ENCODE data around the gene EPYC.

The EPYC gene

GRCh38 chr12:90969851-90970250, 34.9 kb downstream of the EPYC start:
- H3K9ac ChIP-seq (ENCODE audit: insufficient read length, low read depth), result no peak overlapping the region
- no peaks in the 10 kb centered on the region for H3K36me3 ChIP-seq (ENCODE audit: insufficient read depth, insufficient read length, low read length)
- no peaks in the 10 kb centered on the region for H3K27me3 ChIP-seq (ENCODE audit: insufficient read depth, insufficient read length)
- H3K9me3 ChIP-seq (ENCODE audit: insufficient read depth, low read length), result no peaks in the 10 kb centered on the region
- no peak for DNase-seq (ENCODE audit: low read depth, low spot score)
- H3K4me3 ChIP-seq (ENCODE audit: insufficient read length, low read depth), result no peak overlapping the region
- no peaks in the 10 kb centered on the region for H3K4me1 ChIP-seq (ENCODE audit: insufficient read depth, insufficient read length)
- TF ChIP-seq ZNF274 (IDR thresholded peaks at IDR 0.05; ENCODE audit: low read depth, low read length), result no peak
- no peak for TF ChIP-seq SUZ12 (IDR thresholded peaks at IDR 0.05; ENCODE audit: extremely low read depth, insufficient read depth, insufficient read length)
- TF ChIP-seq YY1 (IDR thresholded peaks at IDR 0.05; ENCODE audit: insufficient read depth, insufficient read length), result no peak

GRCh38 chr12:90969346-90969745, 35.4 kb downstream of the EPYC start:
- H3K4me3 ChIP-seq (ENCODE audit: insufficient read length, low read depth), result no peak overlapping the region
- TF ChIP-seq ZNF274 (IDR thresholded peaks at IDR 0.05; ENCODE audit: low read depth, low read length) (no peak), SUZ12 (IDR thresholded peaks at IDR 0.05; ENCODE audit: extremely low read depth, insufficient read depth, insufficient read length) (no peak), YY1 (IDR thresholded peaks at IDR 0.05; ENCODE audit: insufficient read depth, insufficient read length) (no peak)
- no peaks in the 10 kb centered on the region for H3K27me3 ChIP-seq (ENCODE audit: insufficient read depth, insufficient read length)
- H3K4me1 ChIP-seq (ENCODE audit: insufficient read depth, insufficient read length), result no peaks in the 10 kb centered on the region
- no peaks in the 10 kb centered on the region for H3K9me3 ChIP-seq (ENCODE audit: insufficient read depth, low read length)
- DNase-seq (ENCODE audit: low read depth, low spot score), result no peak
- H3K9ac ChIP-seq (ENCODE audit: insufficient read length, low read depth), result no peak overlapping the region
- H3K36me3 ChIP-seq (ENCODE audit: insufficient read depth, insufficient read length, low read length), result no peaks in the 10 kb centered on the region

- no peaks in the 10 kb centered on the region for H3K9me3 ChIP-seq (ENCODE audit: insufficient read depth, low read length)
- no peak overlapping the region for H3K4me3 ChIP-seq (ENCODE audit: insufficient read length, low read depth)
- H3K36me3 ChIP-seq (ENCODE audit: insufficient read depth, insufficient read length, low read length), result no peaks in the 10 kb centered on the region
- no peaks in the 10 kb centered on the region for H3K4me1 ChIP-seq (ENCODE audit: insufficient read depth, insufficient read length)
- DNase-seq (ENCODE audit: low read depth, low spot score), result no peak
- TF ChIP-seq ZNF274 (IDR thresholded peaks at IDR 0.05; ENCODE audit: low read depth, low read length) (no peak), YY1 (IDR thresholded peaks at IDR 0.05; ENCODE audit: insufficient read depth, insufficient read length) (no peak), SUZ12 (IDR thresholded peaks at IDR 0.05; ENCODE audit: extremely low read depth, insufficient read depth, insufficient read length) (no peak)
- no peak overlapping the region for H3K9ac ChIP-seq (ENCODE audit: insufficient read length, low read depth)
- H3K27me3 ChIP-seq (ENCODE audit: insufficient read depth, insufficient read length), result no peaks in the 10 kb centered on the region
Observed at GRCh38 chr12:90965204-90965603, 39.6 kb downstream of the EPYC start.

GRCh38 chr12:90964616-90965015, 40.2 kb downstream of the EPYC start:
- TF ChIP-seq SUZ12 (IDR thresholded peaks at IDR 0.05; ENCODE audit: extremely low read depth, insufficient read depth, insufficient read length), result no peak
- no peak for TF ChIP-seq ZNF274 (IDR thresholded peaks at IDR 0.05; ENCODE audit: low read depth, low read length)
- no peak for TF ChIP-seq YY1 (IDR thresholded peaks at IDR 0.05; ENCODE audit: insufficient read depth, insufficient read length)
- Histone ChIP-seq H3K4me1 (ENCODE audit: insufficient read depth, insufficient read length) (no peaks in the 10 kb centered on the region), H3K36me3 (ENCODE audit: insufficient read depth, insufficient read length, low read length) (no peaks in the 10 kb centered on the region), H3K9ac (ENCODE audit: insufficient read length, low read depth) (no peak overlapping the region), H3K4me3 (ENCODE audit: insufficient read length, low read depth) (no peak overlapping the region), H3K27me3 (ENCODE audit: insufficient read depth, insufficient read length) (no peaks in the 10 kb centered on the region), H3K9me3 (ENCODE audit: insufficient read depth, low read length) (no peaks in the 10 kb centered on the region)
- no peak for DNase-seq (ENCODE audit: low read depth, low spot score)

DNA sequence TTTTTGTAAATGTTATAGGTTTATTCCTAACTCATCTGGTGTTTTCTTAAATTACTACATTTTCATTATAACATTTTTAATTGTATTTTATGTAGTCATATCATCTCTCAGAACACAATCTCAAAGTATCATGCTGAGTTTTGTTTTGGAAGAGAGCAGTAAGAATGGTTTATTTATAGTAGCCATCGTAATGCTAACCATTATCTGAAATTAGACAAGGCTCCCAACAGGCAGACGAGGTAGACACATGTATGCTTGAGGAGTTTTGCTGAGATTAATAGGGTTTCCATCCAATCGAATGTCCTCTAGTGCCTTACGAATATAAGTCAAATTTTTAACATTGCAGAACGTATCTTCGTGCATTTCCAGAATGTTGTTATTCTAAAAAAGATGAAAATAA, 40.8 kb downstream of the EPYC start:
- TF ChIP-seq YY1 (IDR thresholded peaks at IDR 0.05; ENCODE audit: insufficient read depth, insufficient read length), result no peak
- TF ChIP-seq ZNF274 (IDR thresholded peaks at IDR 0.05; ENCODE audit: low read depth, low read length), result no peak
- no peak for TF ChIP-seq SUZ12 (IDR thresholded peaks at IDR 0.05; ENCODE audit: extremely low read depth, insufficient read depth, insufficient read length)
- H3K36me3 ChIP-seq (ENCODE audit: insufficient read depth, insufficient read length, low read length), result no peaks in the 10 kb centered on the region
- H3K4me1 ChIP-seq (ENCODE audit: insufficient read depth, insufficient read length), result no peaks in the 10 kb centered on the region
- no peaks in the 10 kb centered on the region for H3K27me3 ChIP-seq (ENCODE audit: insufficient read depth, insufficient read length)
- no peaks in the 10 kb centered on the region for H3K9me3 ChIP-seq (ENCODE audit: insufficient read depth, low read length)
- no peak overlapping the region for H3K9ac ChIP-seq (ENCODE audit: insufficient read length, low read depth)
- DNase-seq (ENCODE audit: low read depth, low spot score), result no peak
- H3K4me3 ChIP-seq (ENCODE audit: insufficient read length, low read depth), result no peak overlapping the region

- no peaks in the 10 kb centered on the region for H3K9me3 ChIP-seq (ENCODE audit: insufficient read depth, low read length)
- no peaks in the 10 kb centered on the region for H3K4me1 ChIP-seq (ENCODE audit: insufficient read depth, insufficient read length)
- H3K36me3 ChIP-seq (ENCODE audit: insufficient read depth, insufficient read length, low read length), result no peaks in the 10 kb centered on the region
- H3K4me3 ChIP-seq (ENCODE audit: insufficient read length, low read depth), result no peak overlapping the region
- DNase-seq (ENCODE audit: low read depth, low spot score), result no peak
- TF ChIP-seq ZNF274 (IDR thresholded peaks at IDR 0.05; ENCODE audit: low read depth, low read length) (no peak), SUZ12 (IDR thresholded peaks at IDR 0.05; ENCODE audit: extremely low read depth, insufficient read depth, insufficient read length) (no peak)
- no peak overlapping the region for H3K9ac ChIP-seq (ENCODE audit: insufficient read length, low read depth)
- H3K27me3 ChIP-seq (ENCODE audit: insufficient read depth, insufficient read length), result no peaks in the 10 kb centered on the region
Observed at GRCh38 chr12:90961154-90961553, 43.6 kb downstream of the EPYC start.

GRCh38 chr12:90959538-90960139, 45.1 kb downstream of the EPYC start:
- DNase-seq (ENCODE audit: low read depth, low spot score), result peak; percentile 27
- peaks cover 5% of the 10 kb centered on the region; the same call in 1 of the 2 replicates for H3K9me3 ChIP-seq (ENCODE audit: insufficient read depth, low read length)
- no peaks in the 10 kb centered on the region for H3K36me3 ChIP-seq (ENCODE audit: insufficient read depth, insufficient read length, low read length)
- no peaks in the 10 kb centered on the region for H3K4me1 ChIP-seq (ENCODE audit: insufficient read depth, insufficient read length)
- no peaks in the 10 kb centered on the region for H3K27me3 ChIP-seq (ENCODE audit: insufficient read depth, insufficient read length)
- no peak overlapping the region for H3K9ac ChIP-seq (ENCODE audit: insufficient read length, low read depth)
- H3K4me3 ChIP-seq (ENCODE audit: insufficient read length, low read depth), result no peak overlapping the region
- TF ChIP-seq SUZ12 (IDR thresholded peaks at IDR 0.05; ENCODE audit: extremely low read depth, insufficient read depth, insufficient read length), result no peak
- TF ChIP-seq YY1 (IDR thresholded peaks at IDR 0.05; ENCODE audit: insufficient read depth, insufficient read length), result no peak
- TF ChIP-seq ZNF274 (IDR thresholded peaks at IDR 0.05; ENCODE audit: low read depth, low read length), result no peak
